Measurements from ENCODE around the gene PIK3R6. TPM values are rescaled to one million over a fixed set of nuclear protein-coding genes. Genes with fewer than 3 reads are reported as not detected.

The PIK3R6 gene
- total RNA-seq, 1 donor from 2014 or later: 0.56 TPM

- H3K36me3 Mint-ChIP-seq (ENCODE audit: low read depth, unreplicated experiment): no peaks in the 10 kb centered on the region
- no peaks in the 10 kb centered on the region for H3K4me1 Mint-ChIP-seq (ENCODE audit: unreplicated experiment)
- no peak for DNase-seq (ENCODE audit: low spot score)
- no peak overlapping the region for H3K4me3 Mint-ChIP-seq (ENCODE audit: unreplicated experiment)
- H3K27ac Mint-ChIP-seq (ENCODE audit: unreplicated experiment): no peak overlapping the region
- TF ChIP-seq CTCF (IDR thresholded peaks at IDR 0.05; ENCODE audit: unreplicated experiment): no peak
- H3K27me3 Mint-ChIP-seq (ENCODE audit: unreplicated experiment): no peaks in the 10 kb centered on the region
- H3K9me3 Mint-ChIP-seq (ENCODE audit: unreplicated experiment): no peaks in the 10 kb centered on the region
Measured at GRCh38 chr17:8851600-8851999, 15.9 kb downstream of the PIK3R6 start.

GRCh38 chr17:8849311-8850041 lies 18.0 kb downstream of the PIK3R6 start:
- TF ChIP-seq CTCF (IDR thresholded peaks at IDR 0.05; ENCODE audit: unreplicated experiment): no peak
- H3K36me3 Mint-ChIP-seq (ENCODE audit: low read depth, unreplicated experiment): no peaks in the 10 kb centered on the region
- no peaks in the 10 kb centered on the region for H3K9me3 Mint-ChIP-seq (ENCODE audit: unreplicated experiment)
- no peak for DNase-seq (ENCODE audit: low spot score)
- no peak overlapping the region for H3K27ac Mint-ChIP-seq (ENCODE audit: unreplicated experiment)
- no peaks in the 10 kb centered on the region for H3K4me1 Mint-ChIP-seq (ENCODE audit: unreplicated experiment)
- H3K4me3 Mint-ChIP-seq (ENCODE audit: unreplicated experiment): no peak overlapping the region
- H3K27me3 Mint-ChIP-seq (ENCODE audit: unreplicated experiment): peaks cover 3% of the 10 kb centered on the region

- Mint-ChIP-seq H3K4me3 (ENCODE audit: unreplicated experiment) (no peak overlapping the region), H3K27me3 (ENCODE audit: unreplicated experiment) (peaks cover 3% of the 10 kb centered on the region), H3K36me3 (ENCODE audit: low read depth, unreplicated experiment) (no peaks in the 10 kb centered on the region), H3K27ac (ENCODE audit: unreplicated experiment) (no peak overlapping the region), H3K9me3 (ENCODE audit: unreplicated experiment) (no peaks in the 10 kb centered on the region), H3K4me1 (ENCODE audit: unreplicated experiment) (peaks cover 8% of the 10 kb centered on the region)
- no peak for TF ChIP-seq CTCF (IDR thresholded peaks at IDR 0.05; ENCODE audit: unreplicated experiment)
- DNase-seq (ENCODE audit: low spot score): no peak
Measured at GRCh38 chr17:8847891-8848290, 19.6 kb downstream of the PIK3R6 start.

GRCh38 chr17:8846768-8847211 lies 20.7 kb downstream of the PIK3R6 start:
- H3K27ac Mint-ChIP-seq (ENCODE audit: unreplicated experiment): no peak overlapping the region
- H3K4me1 Mint-ChIP-seq (ENCODE audit: unreplicated experiment): peaks cover 8% of the 10 kb centered on the region
- no peaks in the 10 kb centered on the region for H3K36me3 Mint-ChIP-seq (ENCODE audit: low read depth, unreplicated experiment)
- no peaks in the 10 kb centered on the region for H3K9me3 Mint-ChIP-seq (ENCODE audit: unreplicated experiment)
- no peak for DNase-seq (ENCODE audit: low spot score)
- peaks cover 3% of the 10 kb centered on the region for H3K27me3 Mint-ChIP-seq (ENCODE audit: unreplicated experiment)
- H3K4me3 Mint-ChIP-seq (ENCODE audit: unreplicated experiment): no peak overlapping the region
- no peak for TF ChIP-seq CTCF (IDR thresholded peaks at IDR 0.05; ENCODE audit: unreplicated experiment)

All from endothelial cell (in vitro differentiated cells).